GM21529 (cell line): ENCODE measurements around the gene ATP13A2.

ENCODE experiments used
- ATAC-seq: cut with Tn5 transposase; IDR thresholded peaks from one replicate; pipeline ENCODE4 v1.9.1; 2021; ENCODE audit not compliant: unreplicated experiment

ATP13A2 gene, protein sequence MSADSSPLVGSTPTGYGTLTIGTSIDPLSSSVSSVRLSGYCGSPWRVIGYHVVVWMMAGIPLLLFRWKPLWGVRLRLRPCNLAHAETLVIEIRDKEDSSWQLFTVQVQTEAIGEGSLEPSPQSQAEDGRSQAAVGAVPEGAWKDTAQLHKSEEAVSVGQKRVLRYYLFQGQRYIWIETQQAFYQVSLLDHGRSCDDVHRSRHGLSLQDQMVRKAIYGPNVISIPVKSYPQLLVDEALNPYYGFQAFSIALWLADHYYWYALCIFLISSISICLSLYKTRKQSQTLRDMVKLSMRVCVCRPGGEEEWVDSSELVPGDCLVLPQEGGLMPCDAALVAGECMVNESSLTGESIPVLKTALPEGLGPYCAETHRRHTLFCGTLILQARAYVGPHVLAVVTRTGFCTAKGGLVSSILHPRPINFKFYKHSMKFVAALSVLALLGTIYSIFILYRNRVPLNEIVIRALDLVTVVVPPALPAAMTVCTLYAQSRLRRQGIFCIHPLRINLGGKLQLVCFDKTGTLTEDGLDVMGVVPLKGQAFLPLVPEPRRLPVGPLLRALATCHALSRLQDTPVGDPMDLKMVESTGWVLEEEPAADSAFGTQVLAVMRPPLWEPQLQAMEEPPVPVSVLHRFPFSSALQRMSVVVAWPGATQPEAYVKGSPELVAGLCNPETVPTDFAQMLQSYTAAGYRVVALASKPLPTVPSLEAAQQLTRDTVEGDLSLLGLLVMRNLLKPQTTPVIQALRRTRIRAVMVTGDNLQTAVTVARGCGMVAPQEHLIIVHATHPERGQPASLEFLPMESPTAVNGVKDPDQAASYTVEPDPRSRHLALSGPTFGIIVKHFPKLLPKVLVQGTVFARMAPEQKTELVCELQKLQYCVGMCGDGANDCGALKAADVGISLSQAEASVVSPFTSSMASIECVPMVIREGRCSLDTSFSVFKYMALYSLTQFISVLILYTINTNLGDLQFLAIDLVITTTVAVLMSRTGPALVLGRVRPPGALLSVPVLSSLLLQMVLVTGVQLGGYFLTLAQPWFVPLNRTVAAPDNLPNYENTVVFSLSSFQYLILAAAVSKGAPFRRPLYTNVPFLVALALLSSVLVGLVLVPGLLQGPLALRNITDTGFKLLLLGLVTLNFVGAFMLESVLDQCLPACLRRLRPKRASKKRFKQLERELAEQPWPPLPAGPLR

DNA sequence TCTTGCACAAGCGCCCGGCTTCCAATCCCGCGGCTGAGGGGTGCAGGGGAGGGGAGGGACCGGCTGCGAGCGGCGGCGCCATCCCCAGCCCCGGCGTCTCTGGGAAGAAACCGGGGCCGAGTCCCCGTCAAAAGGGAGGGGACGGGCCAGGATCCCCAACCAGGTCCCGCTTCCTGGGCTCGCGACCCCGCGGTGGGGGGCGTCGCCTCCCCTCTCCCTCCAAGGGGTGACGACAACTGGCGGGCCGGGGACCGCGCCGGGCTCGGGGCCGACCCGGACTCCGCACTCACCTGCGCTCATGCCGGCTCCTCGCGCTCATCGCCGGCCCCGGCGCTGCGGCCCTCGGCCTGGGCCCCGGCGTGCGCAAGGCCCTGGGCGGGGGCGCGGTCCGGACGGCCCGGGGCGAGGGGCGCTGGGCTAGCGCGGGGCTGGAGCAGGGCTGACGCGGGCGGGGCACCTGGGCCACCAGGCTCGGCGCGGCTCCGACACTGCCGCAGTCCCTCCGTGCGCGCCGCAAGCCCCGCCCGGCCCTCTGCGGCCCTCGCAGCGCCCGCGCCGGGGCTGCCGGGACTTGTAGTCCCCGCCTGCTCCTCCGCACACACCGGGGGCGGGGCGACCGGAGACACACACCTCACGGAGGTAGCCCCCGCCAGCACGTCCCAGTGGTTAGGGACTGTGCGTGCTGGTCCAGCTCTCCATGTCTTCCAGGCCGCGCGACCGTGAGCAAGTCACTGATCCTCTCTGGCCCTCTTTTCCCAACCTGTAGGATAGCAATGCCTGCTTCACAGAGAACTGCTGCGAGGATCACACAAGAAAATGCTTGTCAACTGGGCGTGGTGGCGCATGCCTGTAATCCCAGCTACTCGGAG lies at the start of gene ATP13A2:
Gene ATP13A2, minus strand, starts transcription at position 490 of the 869 bp plus-strand sequence. Its CDS starts 190 bp downstream, at position 300.
- peak; percentile 87 for ATAC-seq

- no peak for ATAC-seq
These were observed 49.8 kb upstream of the ATP13A2 start for GRCh38 chr1:17061486-17061885.

GRCh38 chr1:17060306-17060749 lies 48.6 kb upstream of the ATP13A2 start:
- ATAC-seq = no peak

DNA sequence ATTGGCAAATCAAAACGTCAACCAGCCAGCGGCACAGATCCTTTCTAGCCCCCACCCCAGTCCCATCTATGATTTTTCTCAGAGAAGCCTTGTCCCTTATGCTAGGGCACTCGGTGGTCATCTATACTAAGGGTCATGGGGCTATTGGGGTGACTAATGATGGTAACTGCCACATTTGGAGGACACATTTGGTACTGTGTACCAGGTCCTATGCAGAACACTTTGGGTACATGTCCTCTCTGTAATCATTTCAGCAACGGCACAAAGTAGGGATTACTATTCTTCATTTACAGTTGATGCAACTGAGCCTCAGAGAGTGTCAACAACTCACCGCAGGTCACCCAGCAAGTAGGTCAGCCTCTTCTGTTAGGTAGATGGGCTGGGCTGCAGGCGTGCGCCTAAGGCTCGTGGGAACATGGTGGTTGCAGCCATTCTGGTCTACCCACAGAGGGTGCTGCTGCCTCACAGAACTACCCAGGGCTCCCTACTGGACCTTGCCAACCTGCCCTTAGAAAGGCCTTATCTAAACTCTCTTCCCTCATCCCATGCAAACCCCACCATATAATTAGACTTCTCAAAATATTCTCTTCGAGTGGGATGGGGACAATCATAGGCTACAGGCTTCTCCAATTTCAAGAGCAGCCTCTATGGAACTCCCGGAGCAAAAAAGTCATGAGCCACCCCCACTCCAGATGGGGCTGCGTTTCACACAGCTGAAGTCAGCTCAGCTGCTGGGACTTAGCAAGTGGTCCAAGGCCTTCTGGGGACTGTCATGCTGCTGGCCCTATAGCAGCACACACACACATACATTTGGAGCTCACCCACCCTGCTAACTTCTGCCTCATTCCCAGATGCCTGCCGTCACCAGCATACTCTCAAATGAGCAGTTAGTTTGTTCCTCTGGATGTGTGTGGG lies 47.9 kb upstream of the ATP13A2 start:
- no peak for ATAC-seq

DNA sequence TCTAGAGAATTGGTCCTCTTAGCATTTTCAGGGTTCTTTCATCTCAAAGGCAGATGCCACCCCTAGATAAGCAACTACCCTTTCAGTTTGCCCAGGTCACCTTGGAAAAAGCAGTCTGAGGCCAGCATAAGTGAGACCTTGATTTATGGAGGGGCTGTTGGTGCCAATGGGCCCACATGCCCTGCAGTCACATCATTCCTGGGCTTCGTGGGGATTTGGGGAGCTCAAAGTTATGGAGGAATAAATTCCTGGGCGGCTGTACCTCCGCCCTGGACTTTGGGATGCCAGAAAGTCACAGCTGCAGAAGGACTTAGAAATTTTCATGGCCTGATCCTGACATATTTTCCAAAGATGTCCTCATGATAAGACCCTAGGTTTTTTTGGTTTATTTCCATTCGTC lies 44.8 kb upstream of the ATP13A2 start:
- ATAC-seq = no peak

DNA sequence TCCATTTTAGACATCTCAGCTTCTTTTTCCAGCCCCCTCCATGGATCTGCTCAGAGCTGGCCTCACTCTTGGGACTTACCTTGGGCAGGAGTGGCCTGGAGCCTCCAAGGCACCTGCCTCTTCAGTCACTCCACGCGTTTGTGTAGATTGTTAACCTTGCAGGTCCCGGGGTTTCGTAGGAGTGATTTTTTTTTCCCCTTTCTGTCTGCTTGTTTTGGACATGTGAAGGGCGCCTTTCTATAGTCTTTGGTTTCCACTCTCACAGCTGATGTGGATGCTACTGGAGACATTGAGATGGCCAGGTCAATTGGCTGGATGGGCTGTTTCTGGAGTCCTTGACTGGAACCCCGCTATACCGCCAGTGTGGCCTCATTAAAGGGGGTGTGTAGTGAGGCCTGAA lies 44.1 kb upstream of the ATP13A2 start:
- ATAC-seq = no peak

GRCh38 chr1:17053685-17054410 lies 42.1 kb upstream of the ATP13A2 start, which contains the start of gene SDHB:
Gene SDHB, minus strand, starts transcription at chr1:17054032. Its CDS starts 13 bp downstream, at chr1:17054019.
- peak; percentile 96 for ATAC-seq

DNA sequence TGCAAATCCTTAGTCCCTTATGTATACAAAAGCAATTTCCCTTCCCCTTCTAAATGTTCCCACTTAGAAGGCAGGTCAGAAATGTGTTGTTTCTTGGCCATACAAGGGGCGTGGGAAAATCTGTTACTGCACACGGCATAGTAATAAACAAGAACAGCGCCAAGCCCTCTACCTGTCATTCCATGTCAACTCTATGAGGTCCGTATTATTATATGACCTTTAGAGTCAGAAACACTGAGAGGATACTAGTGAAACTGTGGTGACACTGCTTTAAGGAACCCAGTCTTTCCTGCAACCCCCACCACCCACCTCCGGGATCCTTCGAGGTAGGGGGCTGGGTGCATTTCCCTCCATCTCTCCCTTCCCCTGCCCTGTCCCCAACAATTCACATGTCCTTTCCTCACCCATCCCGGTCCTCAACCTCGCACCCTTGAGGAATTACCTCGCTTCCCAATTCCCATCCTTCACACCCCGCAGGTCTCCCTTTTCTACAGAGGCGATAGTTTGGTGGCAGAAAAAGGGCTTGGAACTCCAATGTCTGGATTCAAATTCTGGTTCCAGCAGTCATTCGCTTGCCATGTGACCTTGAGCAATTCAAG lies 41.5 kb upstream of the ATP13A2 start:
- ATAC-seq = no peak

- no peak for ATAC-seq
These were observed 40.9 kb upstream of the ATP13A2 start for GRCh38 chr1:17052641-17053040.

- no peak for ATAC-seq
These were observed 40.3 kb upstream of the ATP13A2 start for GRCh38 chr1:17052038-17052437.

GRCh38 chr1:17047924-17048323 lies 36.2 kb upstream of the ATP13A2 start:
- ATAC-seq = no peak

GRCh38 chr1:17046334-17046657 lies 34.6 kb upstream of the ATP13A2 start:
- no peak for ATAC-seq

- no peak for ATAC-seq
These were observed 34.1 kb upstream of the ATP13A2 start for GRCh38 chr1:17045634-17046333.

GRCh38 chr1:17045150-17045549 lies 33.4 kb upstream of the ATP13A2 start:
- ATAC-seq = no peak

DNA sequence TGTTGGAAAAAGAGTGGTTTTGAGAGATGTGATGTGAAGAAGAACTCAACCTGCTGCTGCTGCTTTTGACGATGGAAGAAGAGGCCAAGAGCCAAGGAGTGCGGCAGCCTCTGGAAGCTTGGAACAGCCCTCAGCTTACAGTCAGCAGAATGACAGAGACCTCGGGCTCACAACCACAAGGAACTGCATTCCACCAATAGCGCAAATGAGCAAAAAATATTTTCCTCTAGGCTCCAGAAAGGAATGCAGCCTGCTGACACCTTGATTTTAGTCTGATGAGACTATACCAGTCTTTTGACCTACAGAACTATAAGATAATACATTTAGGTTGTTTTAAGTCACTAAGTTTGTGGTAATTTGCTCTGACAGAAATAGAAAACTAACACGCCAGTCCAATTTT lies 31.9 kb upstream of the ATP13A2 start:
- no peak for ATAC-seq

DNA sequence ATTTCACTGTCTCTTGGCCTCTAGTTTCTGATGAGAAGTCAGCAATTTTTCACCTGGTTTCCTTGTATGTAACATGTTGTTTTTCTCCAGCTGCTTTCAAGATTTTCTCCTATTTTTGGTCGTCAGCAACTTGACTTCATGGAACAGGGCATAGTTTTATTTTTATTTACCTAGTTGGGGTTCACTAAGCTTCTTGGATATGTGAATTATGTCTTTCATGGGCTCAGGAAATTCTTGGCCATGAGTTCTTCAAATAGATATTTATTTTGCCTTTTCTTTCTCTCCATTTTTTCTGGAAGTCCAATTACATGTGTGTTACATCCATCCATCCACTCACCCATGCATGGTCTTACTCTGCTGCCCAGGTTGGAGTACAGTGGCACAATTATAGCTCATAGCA lies 28.4 kb upstream of the ATP13A2 start:
- no peak for ATAC-seq

DNA sequence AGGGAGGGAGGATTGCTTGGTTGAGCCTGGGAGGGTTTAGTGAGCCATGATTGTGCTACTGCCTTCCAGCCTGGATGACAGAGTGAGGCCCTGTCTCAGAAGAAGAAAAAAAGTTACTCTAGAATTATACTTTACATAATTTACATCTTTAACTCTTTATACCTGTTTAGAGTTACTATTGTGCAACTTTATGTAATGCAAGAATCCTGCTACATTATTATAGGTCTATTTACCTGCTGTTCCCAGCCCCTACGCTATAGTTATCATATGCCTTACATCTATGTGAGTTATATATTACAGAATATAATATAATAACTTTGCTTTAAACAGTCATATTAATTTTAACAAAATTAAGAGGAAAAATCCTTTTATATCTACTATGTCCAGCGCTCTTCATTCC lies 27.8 kb upstream of the ATP13A2 start:
- no peak for ATAC-seq

- ATAC-seq = no peak
These were observed 21.8 kb upstream of the ATP13A2 start for GRCh38 chr1:17033481-17033880.
